Right atrium auricular region (tissue), 2 donors: ENCODE results near the gene TAF1C. TPM values are rescaled to one million over a fixed set of nuclear protein-coding genes. Genes with fewer than 3 reads are reported as not detected.
"Not testable (repeated sequence)": the region's sequence is repeated elsewhere in the genome, so short reads cannot be mapped to it uniquely, and the experiment has no call there.

Experiments
- DNase-seq: peaks from one replicate; pipeline ENCODE4 v3.0.0-alpha.2; 2019; ENCODE audit warnings: low spot score
- H3K27ac ChIP-seq, 2 donors: fragments of 200-600 bp; sonication (generic); 1 replicate in 1 of 2; 2 replicates in 1 of 2; pipeline ENCODE4 v1.5.1; 2016 to 2019
- H3K27me3 ChIP-seq, 2 donors: fragments of 200-600 bp; sonication (generic); one replicate each; pipeline versions ENCODE4 v1.5.1 to v1.6.0; 2017 to 2019
- H3K36me3 ChIP-seq: fragments of 200-600 bp; sonication (generic); one replicate; pipeline ENCODE4 v1.5.1; 2016
- H3K4me1 ChIP-seq, 2 donors: fragments of 200-600 bp; sonication (generic); one replicate each; pipeline versions ENCODE4 v1.5.1 to v1.6.0; 2017 to 2019
- H3K4me3 ChIP-seq, 2 donors: fragments of 200-600 bp; sonication (generic); 1 replicate in 1 of 2; 2 replicates in 1 of 2; pipeline ENCODE4 v1.5.1; 2017 to 2019; ENCODE audit warnings: mild to moderate bottlenecking in 1 of 2, moderate library complexity in 1 of 2
- H3K9me3 ChIP-seq, 2 donors: fragments of 200-600 bp; sonication (generic); one replicate each; pipeline ENCODE4 v1.5.1; 2019
- total RNA-seq, 2 donors: library from RNA; depleted of rRNA; stranded (reverse); fragments of >200 nt; gene quantifications; one replicate each; pipeline ENCODE4 v1.1.0, GENCODE V29; 2016
- TF ChIP-seq, protein P1 (sequence below), 2 donors: fragments of 200-600 bp; sonication (generic); IDR thresholded peaks; one replicate each; pipeline ENCODE4 v1.5.1; 2019; ENCODE audit warnings: antibody characterized with exemption in 2 of 2

TAF1C gene
- total RNA-seq, 2 donors from 2014 or later, result 16.2 to 18.4 TPM

DNA sequence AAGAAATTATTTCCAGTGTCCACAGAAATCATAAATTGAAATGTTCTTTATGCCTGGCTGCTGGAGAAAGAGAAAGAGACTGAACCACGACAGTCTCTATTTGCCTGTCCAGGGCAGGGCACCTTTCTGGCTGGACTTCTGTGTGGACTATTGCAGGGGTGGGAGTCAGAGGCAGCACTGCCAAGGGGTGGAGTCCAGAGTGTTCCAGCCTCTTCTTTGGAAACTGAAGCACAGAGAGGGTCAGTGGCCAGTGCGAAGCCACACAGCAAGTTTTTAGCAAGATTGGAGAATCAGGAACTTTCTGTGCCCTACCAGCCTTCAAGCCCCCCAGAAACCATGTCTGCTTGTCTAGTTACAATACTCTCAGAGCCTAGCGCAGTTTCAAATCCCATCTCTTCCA is 37.7 kb upstream of the TAF1C start:
- Histone ChIP-seq H3K9me3 (no peaks in the 10 kb centered on the region), H3K27ac (no peak overlapping the region), H3K27me3 (no peaks in the 10 kb centered on the region), H3K4me3 (no peak overlapping the region), H3K36me3 (no peaks in the 10 kb centered on the region), H3K4me1 (peaks cover 0 to 14% of the 10 kb centered on the region in 2 donors)
- DNase-seq, result no peak
- TF ChIP-seq, protein P1, sequence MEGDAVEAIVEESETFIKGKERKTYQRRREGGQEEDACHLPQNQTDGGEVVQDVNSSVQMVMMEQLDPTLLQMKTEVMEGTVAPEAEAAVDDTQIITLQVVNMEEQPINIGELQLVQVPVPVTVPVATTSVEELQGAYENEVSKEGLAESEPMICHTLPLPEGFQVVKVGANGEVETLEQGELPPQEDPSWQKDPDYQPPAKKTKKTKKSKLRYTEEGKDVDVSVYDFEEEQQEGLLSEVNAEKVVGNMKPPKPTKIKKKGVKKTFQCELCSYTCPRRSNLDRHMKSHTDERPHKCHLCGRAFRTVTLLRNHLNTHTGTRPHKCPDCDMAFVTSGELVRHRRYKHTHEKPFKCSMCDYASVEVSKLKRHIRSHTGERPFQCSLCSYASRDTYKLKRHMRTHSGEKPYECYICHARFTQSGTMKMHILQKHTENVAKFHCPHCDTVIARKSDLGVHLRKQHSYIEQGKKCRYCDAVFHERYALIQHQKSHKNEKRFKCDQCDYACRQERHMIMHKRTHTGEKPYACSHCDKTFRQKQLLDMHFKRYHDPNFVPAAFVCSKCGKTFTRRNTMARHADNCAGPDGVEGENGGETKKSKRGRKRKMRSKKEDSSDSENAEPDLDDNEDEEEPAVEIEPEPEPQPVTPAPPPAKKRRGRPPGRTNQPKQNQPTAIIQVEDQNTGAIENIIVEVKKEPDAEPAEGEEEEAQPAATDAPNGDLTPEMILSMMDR (IDR thresholded peaks at IDR 0.05), result no peak

DNA sequence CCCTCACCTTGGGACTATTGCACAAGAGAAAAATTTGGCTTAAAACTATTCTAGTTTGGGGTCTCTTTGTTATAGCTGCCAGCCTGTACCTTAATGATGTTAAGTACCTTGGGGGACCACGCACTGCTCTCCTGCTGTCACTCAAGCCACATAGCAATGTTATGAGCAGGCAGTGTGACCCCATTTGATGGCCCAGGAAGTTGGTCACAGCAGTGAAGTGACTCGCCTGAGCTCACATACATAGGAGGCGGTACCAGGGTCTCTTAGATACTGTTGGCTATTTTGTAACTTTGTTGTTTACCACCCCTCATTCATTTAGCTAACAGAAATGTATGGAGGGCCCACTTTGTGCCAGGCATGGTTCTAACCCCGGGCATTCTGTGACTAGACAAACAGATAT is 36.6 kb upstream of the TAF1C start:
- no peak for DNase-seq
- Histone ChIP-seq H3K9me3 (no peaks in the 10 kb centered on the region), H3K4me3 (no peak overlapping the region), H3K27me3 (no peaks in the 10 kb centered on the region), H3K27ac (no peak overlapping the region), H3K36me3 (no peaks in the 10 kb centered on the region), H3K4me1 (peaks cover 0 to 10% of the 10 kb centered on the region in 2 donors)
- TF ChIP-seq, protein P1 (IDR thresholded peaks at IDR 0.05), result no peak

DNA sequence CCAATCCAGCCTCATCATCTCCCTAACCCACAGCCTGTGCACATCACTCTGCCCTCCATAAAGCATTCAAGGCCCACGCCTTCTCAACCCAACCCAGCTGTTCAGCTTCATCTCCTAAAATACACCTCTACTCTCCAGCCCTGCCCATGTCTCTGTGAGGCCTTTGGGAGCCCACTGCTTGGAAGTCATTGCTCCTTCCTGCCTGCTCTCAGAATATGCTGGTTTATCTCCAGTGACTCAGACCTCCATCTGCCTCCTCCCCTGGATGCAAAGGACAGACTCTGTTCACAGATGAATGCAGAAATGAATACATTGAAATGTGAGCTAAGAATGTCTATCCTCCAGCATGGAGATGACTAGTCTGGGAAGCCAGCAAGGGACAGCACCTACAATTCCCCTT is 34.0 kb upstream of the TAF1C start:
- H3K4me1 ChIP-seq, result no peaks in the 10 kb centered on the region
- no peaks in the 10 kb centered on the region for H3K27me3 ChIP-seq
- no peak overlapping the region for H3K27ac ChIP-seq
- H3K4me3 ChIP-seq, result no peak overlapping the region
- no peak for DNase-seq
- no peaks in the 10 kb centered on the region for H3K9me3 ChIP-seq
- H3K36me3 ChIP-seq, result no peaks in the 10 kb centered on the region
- TF ChIP-seq, protein P1 (IDR thresholded peaks at IDR 0.05), result no peak

DNA sequence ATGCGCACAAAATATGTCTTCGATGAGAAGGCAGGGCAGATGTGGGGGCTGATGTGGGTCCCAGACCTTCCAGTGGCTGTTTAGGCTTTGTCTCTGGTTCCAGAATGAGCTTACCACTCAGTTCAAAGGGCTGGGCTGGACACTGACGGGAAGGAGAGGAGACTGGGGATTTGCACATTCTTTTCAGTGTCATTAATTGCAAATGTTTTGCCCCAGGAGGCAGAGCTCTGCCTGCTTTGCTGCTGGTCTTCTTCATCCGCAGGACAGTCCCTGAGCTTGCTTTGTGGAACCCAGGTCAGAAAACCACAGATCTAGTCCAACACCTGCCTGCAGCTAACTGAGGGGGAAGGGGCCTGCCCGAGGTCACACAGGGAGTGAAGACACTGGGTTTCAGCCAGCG is 32.1 kb upstream of the TAF1C start:
- Histone ChIP-seq H3K27ac (no peak overlapping the region), H3K4me3 (no peak overlapping the region), H3K27me3 (no peaks in the 10 kb centered on the region), H3K4me1 (peaks cover 0 to 9% of the 10 kb centered on the region in 2 donors), H3K36me3 (no peaks in the 10 kb centered on the region), H3K9me3 (no peaks in the 10 kb centered on the region)
- TF ChIP-seq, protein P1 (IDR thresholded peaks at IDR 0.05), result no peak
- DNase-seq, result no peak

DNA sequence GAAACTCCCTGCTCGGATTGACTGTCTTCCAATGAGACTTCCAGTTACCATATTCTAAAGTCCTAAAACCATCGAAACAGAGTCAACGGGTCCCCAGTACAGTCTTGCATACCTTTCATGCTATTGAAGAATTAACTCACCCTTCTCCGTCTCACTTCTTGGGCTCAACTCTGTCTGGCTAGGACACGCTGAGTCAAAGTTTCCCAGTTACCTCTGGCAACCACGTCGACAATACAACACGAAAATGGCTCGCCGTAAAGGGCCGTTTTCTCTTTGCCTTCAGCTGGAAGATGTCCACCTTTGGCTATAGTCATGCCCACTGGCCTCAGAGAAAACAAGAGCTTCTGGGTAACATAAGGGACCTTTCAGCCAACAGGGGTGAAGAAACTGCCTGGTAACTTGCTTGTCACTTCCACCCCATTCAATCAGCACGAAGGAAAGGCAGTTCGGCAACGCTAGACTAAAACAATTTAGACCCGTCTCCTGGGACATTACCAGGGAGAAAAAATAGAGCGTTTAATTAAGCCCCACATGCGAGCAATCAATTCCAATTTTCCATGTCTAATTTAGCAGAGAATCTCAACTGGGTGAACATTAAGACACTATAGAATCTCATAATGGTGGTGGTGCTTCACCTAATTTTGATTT is 31.4 kb upstream of the TAF1C start:
- H3K9me3 ChIP-seq, result no peaks in the 10 kb centered on the region
- no peaks in the 10 kb centered on the region for H3K36me3 ChIP-seq
- H3K4me3 ChIP-seq, result no peak overlapping the region
- H3K4me1 ChIP-seq, result peaks cover 0 to 9% of the 10 kb centered on the region in 2 donors
- no peaks in the 10 kb centered on the region for H3K27me3 ChIP-seq
- no peak for DNase-seq
- no peak overlapping the region for H3K27ac ChIP-seq
- TF ChIP-seq, protein P1 (IDR thresholded peaks at IDR 0.05), result no peak

DNA sequence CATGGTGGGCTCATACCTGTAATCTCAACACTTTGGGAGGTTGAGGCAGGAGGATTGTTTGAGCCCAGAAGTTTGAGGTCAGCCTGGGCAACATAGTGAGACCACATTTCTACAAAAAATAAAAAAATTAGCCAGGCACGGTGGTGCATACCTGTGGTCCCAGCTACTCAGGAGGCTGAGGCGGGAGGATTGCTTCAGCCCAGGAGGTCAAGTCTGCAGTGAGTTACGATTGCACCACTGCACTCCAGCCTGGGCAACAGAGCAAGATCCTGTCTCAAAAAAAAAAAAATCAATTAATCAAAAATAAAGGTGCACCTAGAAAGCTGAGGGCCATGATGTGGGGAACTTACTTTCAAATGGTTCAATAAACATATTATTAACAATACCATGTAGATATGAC is 29.3 kb upstream of the TAF1C start:
- not testable (repeated sequence) for H3K9me3 ChIP-seq, H3K4me1 ChIP-seq, H3K27me3 ChIP-seq, H3K27ac ChIP-seq, H3K4me3 ChIP-seq, H3K36me3 ChIP-seq, DNase-seq
